GM06990 (cell line): ENCODE data around the gene TTC7B.

ENCODE experiments used
- DNase-seq: peaks from one replicate; pipeline ENCODE4 v3.0.0-alpha.2; 2011; ENCODE audit not compliant: insufficient read length; ENCODE audit errors: extremely low read depth
- H3K27me3 ChIP-seq: replicated peaks from 2 replicates; pipeline ENCODE4 v1.6.0; 2011; ENCODE audit warnings: low read length; ENCODE audit not compliant: control insufficient read depth, insufficient read depth
- H3K36me3 ChIP-seq: 2 replicates; pipeline ENCODE4 v1.5.1; 2011; ENCODE audit warnings: low read length; ENCODE audit not compliant: control insufficient read depth, insufficient read depth
- H3K4me3 ChIP-seq: replicated peaks from 2 replicates; pipeline ENCODE4 v1.5.1; 2011; ENCODE audit warnings: low read depth, mild to moderate bottlenecking, control low read depth, low read length
- CTCF ChIP-seq: IDR thresholded peaks from 2 replicates; pipeline ENCODE4 v1.5.1; 2011; ENCODE audit warnings: low read length, control low read depth, mild to moderate bottlenecking, inconsistent platforms; ENCODE audit not compliant: insufficient read depth, poor library complexity, severe bottlenecking

The TTC7B gene

GRCh38 chr14:90784621-90785270 lies 31.5 kb downstream of the TTC7B start:
- H3K36me3 ChIP-seq: no peaks in the 10 kb centered on the region
- no peak for DNase-seq
- TF ChIP-seq CTCF: no peak
- H3K27me3 ChIP-seq: no peaks in the 10 kb centered on the region; the same call in 1 of the 2 replicates
- no peak overlapping the region for H3K4me3 ChIP-seq

GRCh38 chr14:90783344-90783743 lies 32.9 kb downstream of the TTC7B start:
- no peaks in the 10 kb centered on the region for H3K36me3 ChIP-seq
- DNase-seq: no peak
- no peaks in the 10 kb centered on the region; the same call in 1 of the 2 replicates for H3K27me3 ChIP-seq
- H3K4me3 ChIP-seq: no peak overlapping the region
- no peak for TF ChIP-seq CTCF

GRCh38 chr14:90782892-90783291 lies 33.3 kb downstream of the TTC7B start:
- Histone ChIP-seq H3K27me3 (no peaks in the 10 kb centered on the region; the same call in 1 of the 2 replicates), H3K36me3 (no peaks in the 10 kb centered on the region), H3K4me3 (no peak overlapping the region)
- DNase-seq: no peak
- TF ChIP-seq CTCF: no peak

GRCh38 chr14:90781876-90782275 lies 34.4 kb downstream of the TTC7B start:
- Histone ChIP-seq H3K36me3 (no peaks in the 10 kb centered on the region), H3K27me3 (no peaks in the 10 kb centered on the region; the same call in 1 of the 2 replicates), H3K4me3 (no peak overlapping the region)
- no peak for TF ChIP-seq CTCF
- no peak for DNase-seq

GRCh38 chr14:90781344-90781761 lies 34.9 kb downstream of the TTC7B start:
- TF ChIP-seq CTCF: no peak

More at GRCh38 chr14:90781344-90781761, 34.9 kb downstream of the TTC7B start:
- no peaks in the 10 kb centered on the region; the same call in 1 of the 2 replicates for H3K27me3 ChIP-seq
- H3K4me3 ChIP-seq: no peak overlapping the region
- DNase-seq: no peak
- no peaks in the 10 kb centered on the region for H3K36me3 ChIP-seq
